IMR-90 (cell line): ENCODE results near the gene SGSM2. TPM values are rescaled to one million over a fixed set of nuclear protein-coding genes. Genes with fewer than 3 reads are reported as not detected.

ENCODE experiments used
- ATAC-seq: fragments of 200-7000 bp; cut with Tn5 transposase; 2 replicates; pipeline ENCODE4 v1.9.1; 2020; ENCODE audit warnings: low read depth, mild to moderate bottlenecking, moderate library complexity
- BruUV-seq: library from RNA; stranded (reverse); fragments of 400-500 nt; replicated peaks from 2 replicates; lab custom pipeline; 2021; lab: Mats Ljungman, UMichigan
- CTCF ChIA-PET: fragments of 300-600 bp; formaldehyde crosslinking; extraction: SDS; loops from one replicate; lab custom pipeline; 2021; ENCODE audit warnings: antibody characterized with exemption; lab: Yijun Ruan, JAX
- POLR2A ChIA-PET: fragments of 300-600 bp; sonication (Branson Sonifier 250); formaldehyde crosslinking; loops from one replicate; lab custom pipeline; 2022; ENCODE audit warnings: antibody characterized with exemption; ENCODE audit not compliant: unreplicated experiment; lab: Charles Lee
- DNase-seq: peaks from one replicate; pipeline ENCODE4 v3.0.0; 2013
- H2AFZ ChIP-seq: replicated peaks from 2 replicates; pipeline ENCODE3; 2013; ENCODE audit warnings: low read length, mild to moderate bottlenecking; ENCODE audit not compliant: poor library complexity
- H2AK5ac ChIP-seq: 2 replicates; pipeline ENCODE4 v1.6.1; 2013; ENCODE audit warnings: low read depth, low read length, inconsistent platforms
- H2AK9ac ChIP-seq: replicated peaks from 2 replicates; pipeline ENCODE3; 2013; ENCODE audit warnings: mild to moderate bottlenecking, low read depth, low read length, moderate library complexity; ENCODE audit not compliant: poor library complexity
- H2BK120ac ChIP-seq: 2 replicates; pipeline ENCODE4 v1.6.1; 2013; ENCODE audit warnings: low read depth, low read length, inconsistent platforms
- H2BK15ac ChIP-seq: 3 replicates; pipeline ENCODE4 v1.6.1; 2013; ENCODE audit warnings: low read depth, low read length, inconsistent platforms
- H2BK20ac ChIP-seq: 2 replicates; pipeline ENCODE4 v1.6.1; 2013; ENCODE audit warnings: low read depth, mild to moderate bottlenecking, inconsistent platforms, low read length, moderate library complexity
- H2BK5ac ChIP-seq: 2 replicates; pipeline ENCODE4 v1.6.1; 2013; ENCODE audit warnings: mild to moderate bottlenecking, low read depth, low read length, inconsistent platforms; ENCODE audit not compliant: poor library complexity, severe bottlenecking
- H3K14ac ChIP-seq: replicated peaks from 2 replicates; pipeline ENCODE4 v1.6.1; 2013; ENCODE audit warnings: low read depth, low read length, inconsistent platforms
- H3K18ac ChIP-seq: 2 replicates; pipeline ENCODE4 v1.6.1; 2013; ENCODE audit warnings: low read depth, low read length, control low read depth
- H3K23ac ChIP-seq: 2 replicates; pipeline ENCODE4 v1.6.1; 2013; ENCODE audit warnings: low read depth, low read length, inconsistent platforms
- H3K27ac ChIP-seq: 2 replicates; pipeline ENCODE4 v1.5.1; 2013; ENCODE audit warnings: mild to moderate bottlenecking, control low read depth, low read length; ENCODE audit not compliant: insufficient read depth
- H3K27me3 ChIP-seq: 2 replicates; pipeline ENCODE4 v1.6.1; 2013; ENCODE audit warnings: low read length; ENCODE audit not compliant: control insufficient read depth, insufficient read depth
- H3K36me3 ChIP-seq: 2 replicates; pipeline ENCODE4 v1.6.1; 2013; ENCODE audit warnings: low read length, mixed read lengths; ENCODE audit not compliant: control insufficient read depth, insufficient read depth
- H3K4ac ChIP-seq: 2 replicates; pipeline ENCODE4 v1.6.1; 2013; ENCODE audit warnings: low read depth, low read length, inconsistent platforms
- H3K4me1 ChIP-seq: 2 replicates; pipeline ENCODE4 v1.6.1; 2013; ENCODE audit warnings: low read length, mixed read lengths; ENCODE audit not compliant: control insufficient read depth, insufficient read depth
- H3K4me2 ChIP-seq: 2 replicates; pipeline ENCODE4 v1.6.1; 2013; ENCODE audit warnings: low read depth, mild to moderate bottlenecking, control low read depth, low read length, moderate library complexity
- H3K4me3 ChIP-seq: 2 replicates; pipeline ENCODE4 v1.5.1; 2013; ENCODE audit warnings: low read depth, mild to moderate bottlenecking, control low read depth, low read length, moderate library complexity; ENCODE audit not compliant: insufficient read depth
- H3K56ac ChIP-seq: 2 replicates; pipeline ENCODE4 v1.6.1; 2013; ENCODE audit warnings: low read length, inconsistent platforms; ENCODE audit not compliant: insufficient read depth; ENCODE audit errors: extremely low read depth
- H3K79me1 ChIP-seq, 2 experiments: 2 replicates each; pipeline ENCODE4 v1.6.1; 2013; ENCODE audit warnings: low read length in 2 of 2, inconsistent platforms in 1 of 2, low read depth in 1 of 2
- H3K9ac ChIP-seq: 2 replicates; pipeline ENCODE4 v1.6.1; 2013; ENCODE audit warnings: low read depth, low read length, control low read depth
- H3K9me1 ChIP-seq: 2 replicates; pipeline ENCODE4 v1.6.1; 2013; ENCODE audit warnings: low read length, inconsistent platforms; ENCODE audit not compliant: insufficient read depth
- H3K9me3 ChIP-seq: 2 replicates; pipeline ENCODE4 v1.6.1; 2013; ENCODE audit warnings: low read length; ENCODE audit not compliant: control insufficient read depth, insufficient read depth
- H4K20me1 ChIP-seq: 2 replicates; pipeline ENCODE4 v1.6.1; 2013; ENCODE audit warnings: low read length, inconsistent platforms; ENCODE audit not compliant: insufficient read depth
- H4K5ac ChIP-seq: 2 replicates; pipeline ENCODE4 v1.6.1; 2013; ENCODE audit warnings: mild to moderate bottlenecking, low read depth, low read length, control low read depth
- H4K8ac ChIP-seq, 2 experiments: 2 replicates each; pipeline ENCODE4 v1.6.1; 2013; ENCODE audit warnings: low read depth in 2 of 2, low read length in 2 of 2, control low read depth in 1 of 2, inconsistent platforms in 1 of 2
- H4K91ac ChIP-seq: 2 replicates; pipeline ENCODE4 v1.6.1; 2013; ENCODE audit warnings: low read depth, low read length, inconsistent platforms; ENCODE audit not compliant: insufficient read depth
- BHLHE40 ChIP-seq: fragments of 150-350 bp; IDR thresholded peaks from 2 replicates; pipeline ENCODE4 v1.6.1; 2016; ENCODE audit warnings: mild to moderate bottlenecking, low read depth, low read length
- CEBPB ChIP-seq: IDR thresholded peaks from 2 replicates; pipeline ENCODE4 v1.6.1; 2012; ENCODE audit warnings: low read depth, low read length, improper control_type of control experiment
- CTCF ChIP-seq: conservative IDR thresholded peaks from 2 replicates; pipeline ENCODE4 v1.5.1; 2012; ENCODE audit warnings: mild to moderate bottlenecking, low read depth, low read length, improper control_type of control experiment
- MAFK ChIP-seq: IDR thresholded peaks from 2 replicates; pipeline ENCODE4 v1.6.1; 2012; ENCODE audit warnings: low read depth, low read length, improper control_type of control experiment
- MXI1 ChIP-seq: IDR thresholded peaks from 2 replicates; pipeline ENCODE4 v1.6.1; 2012; ENCODE audit warnings: low read depth, mild to moderate bottlenecking, low read length, moderate library complexity, borderline replicate concordance
- RAD21 ChIP-seq: IDR thresholded peaks from 2 replicates; pipeline ENCODE4 v1.6.1; 2012; ENCODE audit warnings: low read length, improper control_type of control experiment
- RCOR1 ChIP-seq: IDR thresholded peaks from 2 replicates; pipeline ENCODE4 v1.6.1; 2012; ENCODE audit warnings: mild to moderate bottlenecking, low read length, improper control_type of control experiment; ENCODE audit not compliant: insufficient replicate concordance
- RFX5 ChIP-seq: IDR thresholded peaks from 2 replicates; pipeline ENCODE4 v1.8.0; 2012; ENCODE audit warnings: low read depth, mild to moderate bottlenecking, low read length, moderate library complexity
- USF2 ChIP-seq: fragments of 150-350 bp; IDR thresholded peaks from 2 replicates; pipeline ENCODE4 v1.6.1; 2017; ENCODE audit warnings: mild to moderate bottlenecking, antibody characterized with exemption, low read length, low read depth
- WGBS, 2 experiments: methylation state at CpG; one replicate each; pipeline versions ENCODE4 v1.1.5 to v1.1.7; 2013; ENCODE audit warnings: missing lambda C conversion rate in 2 of 2; ENCODE audit not compliant: insufficient read length in 1 of 2; ENCODE audit errors: extremely low coverage in 2 of 2; 5-methylcytosine and 5-hydroxymethylcytosine counted together
- dilution Hi-C: fragments of 300-500 bp; cut with HindIII; formaldehyde crosslinking; loops from one replicate; pipeline ENCODE4 v1.14.3; 2018; ENCODE audit warnings: low sequenced_read_pairs; ENCODE audit not compliant: unreplicated experiment
- in situ Hi-C: fragments of 300-500 bp; cut with MboI; formaldehyde crosslinking; loops from 3 replicates; pipeline ENCODE4 v1.14.3; 2019; ENCODE audit warnings: low sequenced_read_pairs, inconsistent platforms, mixed read lengths
- intact Hi-C: fragments of 100-400 bp; cut with micrococcal nuclease; formaldehyde crosslinking; loops from 2 replicates; pipeline ENCODE4 v1.10.0; 2022
- polyA plus RNA-seq, 3 experiments: library from polyadenylated mRNA; depleted of rRNA; stranded (reverse); fragments of >200 nt; gene quantifications; 2 replicates each; pipeline ENCODE4 v1.2.3, GENCODE V29; 2012; ENCODE audit warnings: low replicate concordance in 1 of 3
- total RNA-seq: library from RNA; depleted of rRNA; stranded (reverse); fragments of >200 nt; gene quantifications from 2 replicates; pipeline ENCODE4 v1.2.3, GENCODE V29; 2012
- TF ChIP-seq, protein P1 (sequence below): fragments of 150-350 bp; IDR thresholded peaks from 2 replicates; pipeline ENCODE4 v1.6.1; 2016; ENCODE audit warnings: low read depth, mild to moderate bottlenecking, low read length, moderate library complexity, borderline replicate concordance

Gene SGSM2
- total and polyA plus RNA-seq, 2 of the 4 experiments (the other 2 are of a cell fraction) = 13.6 to 81.2 TPM

DNA sequence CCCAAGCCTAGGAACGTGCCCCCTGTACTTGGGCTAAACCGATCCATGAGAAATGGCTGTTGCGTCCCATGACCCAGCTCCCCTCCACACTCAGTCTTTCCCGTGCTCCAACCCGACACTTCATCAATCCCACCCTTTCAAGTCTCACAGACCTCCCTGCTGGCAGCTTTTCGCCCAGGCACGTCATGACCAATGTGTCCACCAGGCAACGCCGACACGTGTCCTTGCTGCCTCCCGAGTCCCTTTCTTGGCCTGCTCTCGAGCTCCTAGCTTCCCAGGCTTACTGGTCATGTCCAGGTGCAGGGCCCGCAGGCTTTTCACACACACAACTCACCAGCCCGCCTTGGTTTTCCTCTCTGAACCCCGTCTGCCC lies 51.4 kb downstream of the SGSM2 start:
- intact Hi-C loops (no loop called here), in situ Hi-C loops (no loop called here), dilution Hi-C loops (no loop called here)
- Histone ChIP-seq H2AFZ (no peak overlapping the region), H2BK120ac (no peak overlapping the region), H2BK15ac (no peak overlapping the region), H3K56ac (no peak overlapping the region), H4K8ac (no peak overlapping the region), H3K4me2 (no peak overlapping the region), H2AK9ac (no peak overlapping the region), H3K79me1 (peaks cover 14 to 45% of the 10 kb centered on the region in 2 experiments), H3K4me3 (no peak overlapping the region), H3K14ac (no peak overlapping the region), H3K9ac (no peak overlapping the region), H3K36me3 (peaks cover 30% of the 10 kb centered on the region; the same call in 1 of the 2 replicates), H3K4me1 (peaks cover 9% of the 10 kb centered on the region), H3K27ac (no peak overlapping the region), H3K18ac (no peak overlapping the region), H4K91ac (no peak overlapping the region), H2AK5ac (0 out of 2 replicates have a peak overlapping the region, but pooled peaks have one; percentile 54), H3K9me3 (no peaks in the 10 kb centered on the region), H3K9me1 (peaks cover 5% of the 10 kb centered on the region; the same call in 1 of the 2 replicates), H4K20me1 (peaks cover 32% of the 10 kb centered on the region), H2BK20ac (no peak overlapping the region), H4K5ac (no peak overlapping the region), H2BK5ac (no peak overlapping the region), H3K4ac (no peak overlapping the region), H3K27me3 (no peaks in the 10 kb centered on the region), H3K23ac (no peak overlapping the region)
- BruUV-seq = no TSS peak
- DNase-seq (no peak), ATAC-seq (no peak)
- CTCF ChIA-PET = no interaction called here
- no peak for TF ChIP-seq RCOR1
- no peak for TF ChIP-seq RFX5
- no peak for TF ChIP-seq BHLHE40
- TF ChIP-seq CEBPB = no peak
- TF ChIP-seq RAD21 = no peak
- no peak for TF ChIP-seq CTCF
- TF ChIP-seq MXI1 = no peak
- TF ChIP-seq, protein P1, sequence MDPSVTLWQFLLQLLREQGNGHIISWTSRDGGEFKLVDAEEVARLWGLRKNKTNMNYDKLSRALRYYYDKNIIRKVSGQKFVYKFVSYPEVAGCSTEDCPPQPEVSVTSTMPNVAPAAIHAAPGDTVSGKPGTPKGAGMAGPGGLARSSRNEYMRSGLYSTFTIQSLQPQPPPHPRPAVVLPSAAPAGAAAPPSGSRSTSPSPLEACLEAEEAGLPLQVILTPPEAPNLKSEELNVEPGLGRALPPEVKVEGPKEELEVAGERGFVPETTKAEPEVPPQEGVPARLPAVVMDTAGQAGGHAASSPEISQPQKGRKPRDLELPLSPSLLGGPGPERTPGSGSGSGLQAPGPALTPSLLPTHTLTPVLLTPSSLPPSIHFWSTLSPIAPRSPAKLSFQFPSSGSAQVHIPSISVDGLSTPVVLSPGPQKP = no peak
- no peak for TF ChIP-seq USF2
- TF ChIP-seq MAFK = no peak
- POLR2A ChIA-PET = no interaction called here
- WGBS, 2 experiments = 63% methylated on average over 8 of the region's 15 CpGs; no CpG with 5 or more reads in 1 of the 2 experiments
